Right lung (tissue), 10 donors: ENCODE data around the gene MDGA2. TPM values are rescaled to one million over a fixed set of nuclear protein-coding genes. Genes with fewer than 3 reads are reported as not detected.

Experiments used
- DNase-seq, 2 donors: peaks; one replicate each; pipeline ENCODE4 v3.0.0-alpha.2; 2013
- long read RNA-seq, 8 donors: transcript quantifications; one replicate each; lab custom pipeline, GENCODE V29; 2026
- polyA plus RNA-seq, 5 donors: library from polyadenylated mRNA; unstranded; fragments of 120-200 nt; gene quantifications; one replicate each; pipeline versions ENCODE4 v1.2.1 to v1.2.3, GENCODE V29; 2013; ENCODE audit warnings: inconsistent platforms in 1 of 5, low replicate concordance in 1 of 5; ENCODE audit not compliant: insufficient read length in 5 of 5, insufficient read depth in 1 of 5

Gene MDGA2
- polyA plus RNA-seq = under 1 TPM; 0.16 to 0.54 (median 0.37) TPM
- long read RNA-seq, donor 1 = 0 reads
- long read RNA-seq, donor 2 = 0 reads
- long read RNA-seq, donor 3 = 0 reads
- long read RNA-seq, donor 4 = 0 reads
- long read RNA-seq, donor 5 = 0 reads
- long read RNA-seq, donor 6 = 0 reads
- long read RNA-seq, donor 7 = 0 reads
- long read RNA-seq, donor 8 = 0 reads

- peak; percentile 14 to 17 for DNase-seq
Observed at GRCh38 chr14:47675466-47676314, at the start of gene MDGA2. TSS of gene MDGA2 (minus strand) at chr14:47675605.

- no peak for DNase-seq
Observed at GRCh38 chr14:47722929-47723693, 47.7 kb upstream of the MDGA2 start.

- DNase-seq = no peak
Observed at GRCh38 chr14:47720281-47720680, 44.9 kb upstream of the MDGA2 start.

GRCh38 chr14:47715330-47715729 lies 39.9 kb upstream of the MDGA2 start:
- no peak for DNase-seq

- no peak for DNase-seq
Observed at GRCh38 chr14:47710581-47710980, 35.2 kb upstream of the MDGA2 start.

- DNase-seq = no peak
Observed at GRCh38 chr14:47705683-47706082, 30.3 kb upstream of the MDGA2 start.

GRCh38 chr14:47691829-47692228 lies 16.4 kb upstream of the MDGA2 start:
- DNase-seq = no peak

- no peak for DNase-seq
Observed at GRCh38 chr14:47678993-47679392, 3.6 kb upstream of the MDGA2 start.

- no peak for DNase-seq
Observed at GRCh38 chr14:47678157-47678556, 2.8 kb upstream of the MDGA2 start.

GRCh38 chr14:47676315-47676617 lies 861 bp upstream of the MDGA2 start:
- peak in 1 of 2 donors; percentile 6 for DNase-seq

- peak in 1 of 2 donors; percentile 10 for DNase-seq
Observed at GRCh38 chr14:47674543-47675465, 601 bp downstream of the MDGA2 start.

- DNase-seq = peak in 1 of 2 donors; percentile 9
Observed at GRCh38 chr14:47674148-47674542, 1.3 kb downstream of the MDGA2 start.

- no peak for DNase-seq
Observed at GRCh38 chr14:47665337-47666134, 9.9 kb downstream of the MDGA2 start.

GRCh38 chr14:47662466-47662865 lies 12.9 kb downstream of the MDGA2 start:
- no peak for DNase-seq

GRCh38 chr14:47660158-47660557 lies 15.2 kb downstream of the MDGA2 start:
- no peak for DNase-seq

- DNase-seq = no peak
Observed at GRCh38 chr14:47658041-47658440, 17.4 kb downstream of the MDGA2 start.

GRCh38 chr14:47657143-47657542 lies 18.3 kb downstream of the MDGA2 start:
- DNase-seq = no peak

GRCh38 chr14:47651337-47651736 lies 24.1 kb downstream of the MDGA2 start:
- no peak for DNase-seq

GRCh38 chr14:47637753-47638152 lies 37.7 kb downstream of the MDGA2 start:
- no peak for DNase-seq

GRCh38 chr14:47626151-47627035 lies 49.0 kb downstream of the MDGA2 start:
- no peak for DNase-seq
